ENCODE data around the gene SPIRE1.
"Not testable (repeated sequence)": the region's sequence is repeated elsewhere in the genome, so short reads cannot be mapped to it uniquely, and the experiment has no call there.

Gene SPIRE1

GRCh38 chr18:12577848-12578247 is 80.1 kb downstream of the SPIRE1 start:
- no peaks in the 10 kb centered on the region for H3K9me3 ChIP-seq (ENCODE audit: control insufficient read depth, insufficient read depth, low read depth, low read length)
- no peak overlapping the region for H3K9ac ChIP-seq (ENCODE audit: low read length)
- no peak overlapping the region for H3K4me3 ChIP-seq (ENCODE audit: low read depth, low read length)
- no peaks in the 10 kb centered on the region for H3K27me3 ChIP-seq (ENCODE audit: control insufficient read depth, insufficient read depth, low read length)
- no peaks in the 10 kb centered on the region for H3K36me3 ChIP-seq (ENCODE audit: control insufficient read depth, insufficient read depth, low read length)
- H3K27ac ChIP-seq (ENCODE audit: low read depth, low read length): no peak overlapping the region
- H3K4me1 ChIP-seq (ENCODE audit: control insufficient read depth, insufficient read depth, low read length): no peaks in the 10 kb centered on the region

GRCh38 chr18:12574494-12575185 is 83.3 kb downstream of the SPIRE1 start:
- Histone ChIP-seq H3K4me1 (ENCODE audit: control insufficient read depth, insufficient read depth, low read length) (no peaks in the 10 kb centered on the region), H3K27ac (ENCODE audit: low read depth, low read length) (no peak overlapping the region), H3K36me3 (ENCODE audit: control insufficient read depth, insufficient read depth, low read length) (no peaks in the 10 kb centered on the region), H3K4me3 (ENCODE audit: low read depth, low read length) (no peak overlapping the region), H3K27me3 (ENCODE audit: control insufficient read depth, insufficient read depth, low read length) (no peaks in the 10 kb centered on the region), H3K9me3 (ENCODE audit: control insufficient read depth, insufficient read depth, low read depth, low read length) (no peaks in the 10 kb centered on the region), H3K9ac (ENCODE audit: low read length) (no peak overlapping the region)

GRCh38 chr18:12571630-12572029 is 86.3 kb downstream of the SPIRE1 start:
- no peak overlapping the region for H3K9ac ChIP-seq (ENCODE audit: low read length)
- H3K4me3 ChIP-seq (ENCODE audit: low read depth, low read length): no peak overlapping the region
- no peaks in the 10 kb centered on the region for H3K4me1 ChIP-seq (ENCODE audit: control insufficient read depth, insufficient read depth, low read length)
- H3K27me3 ChIP-seq (ENCODE audit: control insufficient read depth, insufficient read depth, low read length): no peaks in the 10 kb centered on the region
- no peak overlapping the region for H3K27ac ChIP-seq (ENCODE audit: low read depth, low read length)
- no peaks in the 10 kb centered on the region for H3K9me3 ChIP-seq (ENCODE audit: control insufficient read depth, insufficient read depth, low read depth, low read length)
- H3K36me3 ChIP-seq (ENCODE audit: control insufficient read depth, insufficient read depth, low read length): no peaks in the 10 kb centered on the region

- no peaks in the 10 kb centered on the region for H3K4me1 ChIP-seq (ENCODE audit: control insufficient read depth, insufficient read depth, low read length)
- H3K36me3 ChIP-seq (ENCODE audit: control insufficient read depth, insufficient read depth, low read length): no peaks in the 10 kb centered on the region
- no peak overlapping the region for H3K9ac ChIP-seq (ENCODE audit: low read length)
- H3K27me3 ChIP-seq (ENCODE audit: control insufficient read depth, insufficient read depth, low read length): no peaks in the 10 kb centered on the region
- H3K4me3 ChIP-seq (ENCODE audit: low read depth, low read length): no peak overlapping the region
- H3K9me3 ChIP-seq (ENCODE audit: control insufficient read depth, insufficient read depth, low read depth, low read length): peaks cover 4% of the 10 kb centered on the region; the same call in 1 of the 2 replicates
- no peak overlapping the region for H3K27ac ChIP-seq (ENCODE audit: low read depth, low read length)
These were observed 88.1 kb downstream of the SPIRE1 start for GRCh38 chr18:12569791-12570190.

GRCh38 chr18:12567849-12568248 is 90.1 kb downstream of the SPIRE1 start:
- Histone ChIP-seq H3K9me3 (ENCODE audit: control insufficient read depth, insufficient read depth, low read depth, low read length) (peaks cover 5% of the 10 kb centered on the region; the same call in 1 of the 2 replicates), H3K27ac (ENCODE audit: low read depth, low read length) (no peak overlapping the region), H3K27me3 (ENCODE audit: control insufficient read depth, insufficient read depth, low read length) (no peaks in the 10 kb centered on the region), H3K9ac (ENCODE audit: low read length) (no peak overlapping the region), H3K36me3 (ENCODE audit: control insufficient read depth, insufficient read depth, low read length) (no peaks in the 10 kb centered on the region), H3K4me3 (ENCODE audit: low read depth, low read length) (no peak overlapping the region), H3K4me1 (ENCODE audit: control insufficient read depth, insufficient read depth, low read length) (no peaks in the 10 kb centered on the region)

GRCh38 chr18:12564861-12565260 is 93.0 kb downstream of the SPIRE1 start:
- Histone ChIP-seq H3K27me3 (ENCODE audit: control insufficient read depth, insufficient read depth, low read length) (no peaks in the 10 kb centered on the region), H3K36me3 (ENCODE audit: control insufficient read depth, insufficient read depth, low read length) (no peaks in the 10 kb centered on the region), H3K27ac (ENCODE audit: low read depth, low read length) (no peak overlapping the region), H3K9me3 (ENCODE audit: control insufficient read depth, insufficient read depth, low read depth, low read length) (peaks cover 9% of the 10 kb centered on the region), H3K4me1 (ENCODE audit: control insufficient read depth, insufficient read depth, low read length) (no peaks in the 10 kb centered on the region), H3K9ac (ENCODE audit: low read length) (no peak overlapping the region), H3K4me3 (ENCODE audit: low read depth, low read length) (no peak overlapping the region)

GRCh38 chr18:12564378-12564777 is 93.5 kb downstream of the SPIRE1 start:
- Histone ChIP-seq H3K9ac (ENCODE audit: low read length) (no peak overlapping the region), H3K4me1 (ENCODE audit: control insufficient read depth, insufficient read depth, low read length) (no peaks in the 10 kb centered on the region), H3K9me3 (ENCODE audit: control insufficient read depth, insufficient read depth, low read depth, low read length) (peaks cover 14% of the 10 kb centered on the region), H3K27me3 (ENCODE audit: control insufficient read depth, insufficient read depth, low read length) (no peaks in the 10 kb centered on the region), H3K36me3 (ENCODE audit: control insufficient read depth, insufficient read depth, low read length) (no peaks in the 10 kb centered on the region), H3K27ac (ENCODE audit: low read depth, low read length) (no peak overlapping the region), H3K4me3 (ENCODE audit: low read depth, low read length) (no peak overlapping the region)

- not testable (repeated sequence) for H3K4me1 ChIP-seq (ENCODE audit: control insufficient read depth, insufficient read depth, low read length); H3K9ac ChIP-seq (ENCODE audit: low read length); H3K4me3 ChIP-seq (ENCODE audit: low read depth, low read length); H3K27ac ChIP-seq (ENCODE audit: low read depth, low read length); H3K27me3 ChIP-seq (ENCODE audit: control insufficient read depth, insufficient read depth, low read length); H3K36me3 ChIP-seq (ENCODE audit: control insufficient read depth, insufficient read depth, low read length)
- H3K9me3 ChIP-seq (ENCODE audit: control insufficient read depth, insufficient read depth, low read depth, low read length): peaks cover 40% of the 10 kb centered on the region
These were observed 97.3 kb downstream of the SPIRE1 start for GRCh38 chr18:12560600-12560999.

- H3K36me3 ChIP-seq (ENCODE audit: control insufficient read depth, insufficient read depth, low read length): no peaks in the 10 kb centered on the region
- H3K9me3 ChIP-seq (ENCODE audit: control insufficient read depth, insufficient read depth, low read depth, low read length): peaks cover 48% of the 10 kb centered on the region
- no peak overlapping the region for H3K27ac ChIP-seq (ENCODE audit: low read depth, low read length)
- H3K27me3 ChIP-seq (ENCODE audit: control insufficient read depth, insufficient read depth, low read length): no peaks in the 10 kb centered on the region
- H3K4me1 ChIP-seq (ENCODE audit: control insufficient read depth, insufficient read depth, low read length): no peaks in the 10 kb centered on the region
- no peak overlapping the region for H3K9ac ChIP-seq (ENCODE audit: low read length)
- H3K4me3 ChIP-seq (ENCODE audit: low read depth, low read length): no peak overlapping the region
These were observed 98.6 kb downstream of the SPIRE1 start for GRCh38 chr18:12559319-12559718.

- Histone ChIP-seq H3K4me3 (ENCODE audit: low read depth, low read length) (no peak overlapping the region), H3K9me3 (ENCODE audit: control insufficient read depth, insufficient read depth, low read depth, low read length) (peaks cover 63% of the 10 kb centered on the region), H3K9ac (ENCODE audit: low read length) (no peak overlapping the region), H3K27me3 (ENCODE audit: control insufficient read depth, insufficient read depth, low read length) (no peaks in the 10 kb centered on the region), H3K36me3 (ENCODE audit: control insufficient read depth, insufficient read depth, low read length) (no peaks in the 10 kb centered on the region), H3K27ac (ENCODE audit: low read depth, low read length) (no peak overlapping the region), H3K4me1 (ENCODE audit: control insufficient read depth, insufficient read depth, low read length) (no peaks in the 10 kb centered on the region)
These were observed 100.7 kb downstream of the SPIRE1 start for GRCh38 chr18:12556946-12557806.

GRCh38 chr18:12554796-12555388 is 103.0 kb downstream of the SPIRE1 start:
- Histone ChIP-seq H3K4me3 (ENCODE audit: low read depth, low read length) (no peak overlapping the region), H3K27ac (ENCODE audit: low read depth, low read length) (no peak overlapping the region), H3K9ac (ENCODE audit: low read length) (no peak overlapping the region), H3K27me3 (ENCODE audit: control insufficient read depth, insufficient read depth, low read length) (no peaks in the 10 kb centered on the region), H3K9me3 (ENCODE audit: control insufficient read depth, insufficient read depth, low read depth, low read length) (peaks cover 59% of the 10 kb centered on the region), H3K36me3 (ENCODE audit: control insufficient read depth, insufficient read depth, low read length) (no peaks in the 10 kb centered on the region), H3K4me1 (ENCODE audit: control insufficient read depth, insufficient read depth, low read length) (no peaks in the 10 kb centered on the region)

Data from HUES6 (cell line).